RWPE1 (cell line): Measurements from ENCODE around the gene STX3.

Experiments
- CTCF ChIA-PET: fragments of 350-600 bp; sonication (Branson Sonifier 250); formaldehyde crosslinking; extraction: SDS; loops from one replicate; lab custom pipeline; 2021; lab: Yijun Ruan, JAX
- POLR2A ChIA-PET: fragments of 400-600 bp; formaldehyde crosslinking; extraction: SDS; loops from one replicate; lab custom pipeline; 2020; ENCODE audit warnings: antibody characterized with exemption; ENCODE audit not compliant: low non-redundant PET; lab: Yijun Ruan, JAX
- DNase-seq: peaks from one replicate; pipeline ENCODE4 v3.0.0; 2012; ENCODE audit warnings: low spot score
- H3K27ac ChIP-seq: fragments of 450-650 bp; 2 replicates; pipeline ENCODE4 v1.5.1; 2017
- CTCF ChIP-seq: fragments of 450-650 bp; conservative IDR thresholded peaks from 2 replicates; pipeline ENCODE4 v1.5.1; 2017; ENCODE audit warnings: low read depth, mild to moderate bottlenecking

STX3 gene

GRCh38 chr11:59761993-59762392 lies 6.8 kb downstream of the STX3 start:
- no peak for DNase-seq
- CTCF ChIA-PET: no interaction called here
- TF ChIP-seq CTCF: no peak
- POLR2A ChIA-PET: no interaction called here
- H3K27ac ChIP-seq: no peak overlapping the region

GRCh38 chr11:59765068-59765735 lies 10.0 kb downstream of the STX3 start:
- ChIA-PET CTCF (no interaction called here), POLR2A (no interaction called here)
- no peak overlapping the region for H3K27ac ChIP-seq
- DNase-seq: no peak
- TF ChIP-seq CTCF: no peak

- ChIA-PET POLR2A (interaction anchor here (0.6 kb wide), 1 partner anchor 940 kb away, joined by 4 read pairs; no protein-coding TSS in a partner anchor), CTCF (no interaction called here)
- no peak for TF ChIP-seq CTCF
- H3K27ac ChIP-seq: no peak overlapping the region
- no peak for DNase-seq
Observed at GRCh38 chr11:59766542-59767224, 11.5 kb downstream of the STX3 start.

- CTCF ChIA-PET: no interaction called here
- no peak for TF ChIP-seq CTCF
- H3K27ac ChIP-seq: no peak overlapping the region
- POLR2A ChIA-PET: no interaction called here
- DNase-seq: no peak
Observed at GRCh38 chr11:59767225-59767611, 12.0 kb downstream of the STX3 start.

- DNase-seq: no peak
- TF ChIP-seq CTCF: no peak
- ChIA-PET POLR2A (no interaction called here), CTCF (no interaction called here)
- H3K27ac ChIP-seq: no peak overlapping the region
Observed at GRCh38 chr11:59769111-59769510, 13.9 kb downstream of the STX3 start.

GRCh38 chr11:59769828-59770227 lies 14.7 kb downstream of the STX3 start:
- no peak for DNase-seq
- no peak for TF ChIP-seq CTCF
- H3K27ac ChIP-seq: no peak overlapping the region
- ChIA-PET POLR2A (no interaction called here), CTCF (no interaction called here)
